Coronary artery (tissue), 2 donors: ENCODE measurements around the gene CNTN6.

ENCODE experiments used
- DNase-seq: peaks from one replicate; pipeline ENCODE4 v3.0.0-alpha.2; 2017; ENCODE audit warnings: low spot score
- H3K27ac ChIP-seq, 2 donors: fragments of 200-600 bp; sonication (generic); one replicate each; pipeline ENCODE4 v1.5.1; 2016 to 2019
- H3K4me3 ChIP-seq: fragments of 200-600 bp; sonication (generic); 2 replicates; pipeline ENCODE4 v1.5.1; 2016; ENCODE audit warnings: mild to moderate bottlenecking, moderate library complexity
- CTCF ChIP-seq: fragments of 200-600 bp; sonication (generic); IDR thresholded peaks from one replicate; pipeline ENCODE4 v1.5.1; 2019; ENCODE audit warnings: antibody characterized with exemption

Gene CNTN6

GRCh38 chr3:1423566-1424089 lies 330.8 kb downstream of the CNTN6 start:
- TF ChIP-seq CTCF = no peak
- DNase-seq = no peak
- Histone ChIP-seq H3K4me3 (no peak overlapping the region), H3K27ac (no peak overlapping the region)

DNA sequence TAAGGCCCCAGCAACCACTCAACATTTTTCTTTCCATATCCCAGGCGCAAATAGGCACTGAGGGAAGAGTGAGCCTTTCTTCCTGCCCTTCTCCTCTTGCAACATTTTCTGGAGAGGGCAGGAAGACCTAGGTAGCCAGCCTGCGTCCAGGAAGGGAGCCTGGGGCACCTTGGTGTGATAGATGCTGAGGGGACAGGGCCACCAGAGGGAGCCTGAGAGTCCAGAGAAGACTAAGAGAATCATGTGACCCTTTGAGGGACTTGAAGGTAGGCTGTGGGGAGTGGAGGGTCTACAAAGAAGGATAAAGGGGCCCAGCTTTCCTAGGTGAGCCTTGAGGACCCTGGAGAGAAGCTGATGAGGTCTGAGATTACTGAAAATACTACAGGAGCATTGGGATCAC lies 346.6 kb downstream of the CNTN6 start:
- DNase-seq = no peak
- no peak overlapping the region for H3K4me3 ChIP-seq
- TF ChIP-seq CTCF = no peak
- H3K27ac ChIP-seq = no peak overlapping the region

- no peak for DNase-seq
- Histone ChIP-seq H3K4me3 (no peak overlapping the region), H3K27ac (no peak overlapping the region)
- TF ChIP-seq CTCF = no peak
Observed at GRCh38 chr3:1442271-1442670, 349.4 kb downstream of the CNTN6 start.

GRCh38 chr3:1444195-1444594 lies 351.4 kb downstream of the CNTN6 start:
- TF ChIP-seq CTCF = no peak
- Histone ChIP-seq H3K4me3 (no peak overlapping the region), H3K27ac (no peak overlapping the region)
- DNase-seq = no peak

GRCh38 chr3:1446531-1446930 lies 353.7 kb downstream of the CNTN6 start:
- no peak for DNase-seq
- no peak for TF ChIP-seq CTCF
- H3K4me3 ChIP-seq = no peak overlapping the region
- no peak overlapping the region for H3K27ac ChIP-seq

GRCh38 chr3:1447452-1447851 lies 354.6 kb downstream of the CNTN6 start:
- Histone ChIP-seq H3K27ac (no peak overlapping the region), H3K4me3 (no peak overlapping the region)
- no peak for TF ChIP-seq CTCF
- DNase-seq = no peak

- no peak for TF ChIP-seq CTCF
- no peak overlapping the region for H3K4me3 ChIP-seq
Observed at GRCh38 chr3:1448443-1448842, 355.6 kb downstream of the CNTN6 start.

More at GRCh38 chr3:1448443-1448842, 355.6 kb downstream of the CNTN6 start:
- DNase-seq = no peak
- no peak overlapping the region for H3K27ac ChIP-seq
